ENCODE results near the gene C13orf46.

C13orf46 gene

DNA sequence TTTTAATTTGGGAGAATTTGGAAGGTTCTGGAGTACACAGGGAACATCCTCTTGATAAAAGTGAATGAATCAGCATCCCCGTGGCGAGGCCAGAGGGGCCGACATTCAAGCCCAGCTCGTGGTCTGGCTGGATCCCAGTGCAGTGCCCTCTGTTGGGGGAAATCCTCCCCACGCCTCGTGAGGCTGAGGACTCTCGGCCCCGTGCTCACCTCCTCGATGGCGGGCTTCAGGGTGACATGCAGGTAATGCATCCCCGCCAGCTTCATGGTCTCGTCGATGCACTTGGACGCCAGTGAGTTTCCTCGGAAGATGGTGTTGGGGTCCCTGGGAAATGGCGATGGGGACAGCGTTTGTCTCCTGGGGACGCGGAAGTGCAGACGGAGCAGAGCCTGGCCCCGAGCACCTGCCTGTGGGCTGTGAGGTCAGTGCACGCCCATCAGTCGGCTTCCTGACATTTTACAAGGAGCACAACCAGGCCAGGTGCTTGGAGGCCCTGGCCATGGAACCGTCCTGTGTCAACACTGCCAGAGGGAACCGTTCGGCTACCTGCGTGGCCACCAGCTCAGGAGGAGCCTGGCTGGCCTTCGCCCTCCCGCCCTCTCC lies 43.3 kb upstream of the C13orf46 start:
- Histone ChIP-seq H3K9me3 (ENCODE audit: control insufficient read depth, insufficient read depth, low read length) (no peaks in the 10 kb centered on the region), H3K27me3 (ENCODE audit: control insufficient read depth, insufficient read depth, low read length) (no peaks in the 10 kb centered on the region), H3K4me1 (ENCODE audit: control insufficient read depth, insufficient read depth, low read length) (no peaks in the 10 kb centered on the region; the same call in 1 of the 2 replicates), H3K4me3 (ENCODE audit: low read length) (no peak overlapping the region), H3K36me3 (ENCODE audit: control insufficient read depth, insufficient read depth, low read length) (peaks cover 17% of the 10 kb centered on the region), H3K27ac (ENCODE audit: low read length) (no peak overlapping the region)
- DNase-seq (ENCODE audit: low read depth, low spot score) = no peak
- no CpG with 5 or more reads among the region's 29 CpGs for WGBS (ENCODE audit: insufficient coverage, insufficient read length)

DNA sequence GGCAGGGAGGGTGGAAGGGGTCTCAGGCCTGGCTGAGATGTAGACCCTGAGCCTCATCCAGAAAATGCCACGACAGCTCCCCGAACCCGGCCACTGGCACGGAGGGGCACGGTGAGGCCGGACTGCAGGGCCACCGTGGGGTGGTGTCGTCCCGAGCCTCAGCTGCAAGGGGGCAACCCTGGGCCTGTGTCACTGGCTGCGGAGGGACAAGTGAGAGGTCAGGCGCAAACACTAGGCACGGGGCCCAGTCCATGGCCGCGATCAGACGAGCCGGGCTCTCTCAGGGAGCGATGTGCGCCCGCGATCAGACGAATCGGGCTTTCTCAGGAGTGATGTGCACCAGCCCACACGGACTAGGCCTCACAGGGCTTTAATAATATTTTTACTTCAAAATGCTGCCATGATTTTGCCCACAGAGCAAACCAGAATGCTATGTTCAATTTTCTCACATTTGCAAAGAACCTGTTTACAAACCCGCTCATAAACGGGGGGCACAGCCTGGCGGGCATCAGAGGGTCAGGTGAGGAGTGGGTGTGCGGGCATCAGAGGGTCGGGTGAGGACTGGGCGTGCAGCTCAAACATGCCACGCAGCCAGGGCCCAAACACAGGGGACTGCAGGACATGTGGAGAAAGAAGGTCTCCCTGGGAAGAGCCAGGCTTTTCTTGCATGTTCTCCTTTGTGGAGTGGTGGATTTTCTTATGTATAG lies 42.6 kb upstream of the C13orf46 start:
- Histone ChIP-seq H3K27me3 (ENCODE audit: control insufficient read depth, insufficient read depth, low read length) (no peaks in the 10 kb centered on the region), H3K36me3 (ENCODE audit: control insufficient read depth, insufficient read depth, low read length) (peaks cover 17% of the 10 kb centered on the region), H3K4me1 (ENCODE audit: control insufficient read depth, insufficient read depth, low read length) (no peaks in the 10 kb centered on the region; the same call in 1 of the 2 replicates), H3K9me3 (ENCODE audit: control insufficient read depth, insufficient read depth, low read length) (no peaks in the 10 kb centered on the region), H3K4me3 (ENCODE audit: low read length) (no peak overlapping the region), H3K27ac (ENCODE audit: low read length) (no peak overlapping the region)
- no CpG with 5 or more reads among the region's 30 CpGs for WGBS (ENCODE audit: insufficient coverage, insufficient read length)
- DNase-seq (ENCODE audit: low read depth, low spot score) = no peak

DNA sequence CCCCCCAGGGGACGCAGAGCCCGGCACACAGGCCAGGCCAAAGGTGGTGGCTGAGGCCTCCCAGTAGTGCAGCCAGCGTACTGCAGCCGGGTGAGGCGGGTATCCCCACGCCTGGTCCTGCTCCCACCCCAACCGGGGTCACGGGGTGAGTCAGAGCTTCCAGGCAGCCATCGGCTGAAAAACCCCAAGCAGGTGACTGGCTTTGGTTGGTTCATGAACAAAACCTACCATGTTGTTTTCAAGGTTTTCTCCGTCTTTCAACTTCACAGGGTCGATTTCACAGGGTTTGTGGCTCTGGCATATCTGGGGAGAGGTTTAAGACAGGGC lies 42.1 kb upstream of the C13orf46 start:
- H3K36me3 ChIP-seq (ENCODE audit: control insufficient read depth, insufficient read depth, low read length) = peaks cover 14% of the 10 kb centered on the region; the same call in 1 of the 2 replicates

DNA sequence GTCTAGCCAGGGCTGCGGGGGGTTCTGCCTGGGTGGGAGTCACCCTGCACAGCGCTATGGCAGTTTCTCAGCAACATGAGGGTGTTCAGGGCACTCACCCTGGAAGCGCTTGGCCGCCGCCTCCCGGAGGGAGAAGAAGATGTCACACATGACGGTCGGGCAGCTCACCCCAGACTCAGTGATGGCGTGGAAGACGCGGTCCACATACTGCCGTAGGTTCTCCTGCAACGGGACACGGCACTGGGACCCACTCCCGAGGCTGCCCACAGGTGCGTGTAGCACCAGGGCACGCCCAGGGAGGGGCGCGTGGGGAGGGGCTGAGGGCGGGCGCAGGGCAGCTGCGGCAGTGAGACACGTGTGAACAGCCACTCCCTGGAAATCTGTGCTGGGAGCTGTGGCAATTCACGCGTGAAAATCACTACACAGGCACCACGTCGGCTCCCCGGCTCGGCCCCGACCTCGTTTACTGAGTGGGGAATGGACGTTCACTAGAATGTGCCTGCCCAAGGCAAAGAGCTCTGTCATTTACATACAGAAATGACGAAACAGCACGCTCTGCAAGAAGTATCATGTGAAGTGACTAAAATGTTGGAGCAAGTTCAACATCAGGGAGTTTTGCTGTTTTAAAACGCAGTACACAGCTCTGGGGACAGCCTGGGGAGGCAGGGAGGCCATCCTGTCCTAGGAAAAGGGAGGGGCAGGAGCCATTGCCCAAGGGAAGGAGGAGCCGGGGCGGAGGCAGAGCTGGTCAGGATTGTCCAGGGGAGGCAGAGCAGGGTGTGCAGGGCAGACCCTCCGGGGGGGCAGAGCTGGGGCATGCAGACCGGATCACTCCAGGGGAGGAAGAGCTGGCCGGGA lies 41.5 kb upstream of the C13orf46 start:
- Histone ChIP-seq H3K4me3 (ENCODE audit: low read length) (no peak overlapping the region), H3K36me3 (ENCODE audit: control insufficient read depth, insufficient read depth, low read length) (peaks cover 10% of the 10 kb centered on the region; the same call in 1 of the 2 replicates), H3K27ac (ENCODE audit: low read length) (no peak overlapping the region), H3K9me3 (ENCODE audit: control insufficient read depth, insufficient read depth, low read length) (no peaks in the 10 kb centered on the region), H3K4me1 (ENCODE audit: control insufficient read depth, insufficient read depth, low read length) (no peaks in the 10 kb centered on the region; the same call in 1 of the 2 replicates), H3K27me3 (ENCODE audit: control insufficient read depth, insufficient read depth, low read length) (no peaks in the 10 kb centered on the region)
- DNase-seq (ENCODE audit: low read depth, low spot score) = no peak
- no CpG with 5 or more reads among the region's 40 CpGs for WGBS (ENCODE audit: insufficient coverage, insufficient read length)

More for the DNA sequence above, 42.1 kb upstream of the C13orf46 start:
- no peak overlapping the region for H3K4me3 ChIP-seq (ENCODE audit: low read length)
- no CpG with 5 or more reads among the region's 11 CpGs for WGBS (ENCODE audit: insufficient coverage, insufficient read length)
- no peaks in the 10 kb centered on the region for H3K9me3 ChIP-seq (ENCODE audit: control insufficient read depth, insufficient read depth, low read length)
- H3K27ac ChIP-seq (ENCODE audit: low read length) = no peak overlapping the region
- DNase-seq (ENCODE audit: low read depth, low spot score) = no peak
- no peaks in the 10 kb centered on the region for H3K27me3 ChIP-seq (ENCODE audit: control insufficient read depth, insufficient read depth, low read length)
- H3K4me1 ChIP-seq (ENCODE audit: control insufficient read depth, insufficient read depth, low read length) = no peaks in the 10 kb centered on the region; the same call in 1 of the 2 replicates

DNA sequence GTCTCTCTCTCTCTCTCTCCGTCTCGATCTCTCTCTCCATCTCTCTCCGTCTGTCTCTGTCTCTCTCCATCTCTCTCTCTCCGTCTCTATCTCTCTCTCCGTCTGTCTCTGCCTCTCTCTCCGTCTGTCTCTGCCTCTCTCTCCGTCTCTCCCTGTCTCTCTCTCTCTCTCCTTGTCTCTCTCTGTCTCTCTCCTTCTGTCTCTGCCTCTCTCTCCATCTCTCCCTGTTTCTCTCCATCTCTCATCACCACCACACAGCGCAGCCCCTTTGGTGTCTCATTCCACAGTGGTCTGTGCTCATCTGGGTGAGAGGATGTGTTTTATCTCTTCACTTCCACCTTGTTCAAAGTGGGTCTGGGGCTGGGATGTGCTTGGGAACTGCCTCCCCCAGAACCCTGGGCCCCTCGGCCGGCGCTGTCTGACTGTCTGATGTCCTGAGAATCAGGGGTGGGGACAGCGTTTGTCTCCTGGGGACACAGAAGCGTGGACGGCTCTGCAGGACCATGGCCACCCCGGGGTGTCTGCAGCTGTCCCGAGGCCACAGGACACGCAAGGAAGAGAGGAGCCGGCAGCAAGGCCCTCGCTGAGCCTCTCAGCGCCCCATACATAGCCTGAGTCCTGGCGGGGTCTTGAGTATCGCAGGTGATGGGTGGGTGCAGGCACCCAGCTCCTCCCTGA lies 40.2 kb upstream of the C13orf46 start:
- no peaks in the 10 kb centered on the region; the same call in 1 of the 2 replicates for H3K4me1 ChIP-seq (ENCODE audit: control insufficient read depth, insufficient read depth, low read length)
- H3K9me3 ChIP-seq (ENCODE audit: control insufficient read depth, insufficient read depth, low read length) = no peaks in the 10 kb centered on the region
- no peak for DNase-seq (ENCODE audit: low read depth, low spot score)
- no peak overlapping the region for H3K27ac ChIP-seq (ENCODE audit: low read length)
- no peaks in the 10 kb centered on the region for H3K27me3 ChIP-seq (ENCODE audit: control insufficient read depth, insufficient read depth, low read length)
- peaks cover 12% of the 10 kb centered on the region; the same call in 1 of the 2 replicates for H3K36me3 ChIP-seq (ENCODE audit: control insufficient read depth, insufficient read depth, low read length)
- H3K4me3 ChIP-seq (ENCODE audit: low read length) = no peak overlapping the region
- WGBS (ENCODE audit: insufficient coverage, insufficient read length) = 100% methylated on average over 2 of the region's 22 CpGs

DNA sequence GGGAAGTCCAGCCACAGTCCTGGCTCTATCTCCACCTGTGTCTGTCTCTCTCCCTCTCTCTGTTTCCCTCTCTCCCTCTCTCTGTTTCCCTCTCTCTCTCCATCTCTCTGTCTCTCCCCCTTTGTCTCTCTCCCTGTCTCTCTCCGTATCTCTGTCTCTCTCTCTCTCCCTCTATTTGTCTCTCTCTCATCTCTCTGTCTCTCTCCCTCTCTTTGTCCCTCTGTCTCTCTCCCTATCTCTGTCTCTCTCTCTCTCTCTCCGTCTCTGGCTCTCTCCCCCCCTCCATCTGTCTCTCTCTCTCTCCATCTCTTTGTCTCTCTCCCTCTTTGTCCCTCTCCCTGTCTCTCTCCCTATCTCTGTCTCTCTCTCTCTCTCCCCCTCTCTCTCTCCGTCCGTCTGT lies 39.5 kb upstream of the C13orf46 start:
- WGBS (ENCODE audit: insufficient coverage, insufficient read length) = no CpG with 5 or more reads among the region's 4 CpGs
- no peaks in the 10 kb centered on the region; the same call in 1 of the 2 replicates for H3K4me1 ChIP-seq (ENCODE audit: control insufficient read depth, insufficient read depth, low read length)
- no peaks in the 10 kb centered on the region for H3K27me3 ChIP-seq (ENCODE audit: control insufficient read depth, insufficient read depth, low read length)
- H3K27ac ChIP-seq (ENCODE audit: low read length) = no peak overlapping the region
- DNase-seq (ENCODE audit: low read depth, low spot score) = no peak
- H3K4me3 ChIP-seq (ENCODE audit: low read length) = no peak overlapping the region
- H3K36me3 ChIP-seq (ENCODE audit: control insufficient read depth, insufficient read depth, low read length) = peaks cover 12% of the 10 kb centered on the region; the same call in 1 of the 2 replicates
- H3K9me3 ChIP-seq (ENCODE audit: control insufficient read depth, insufficient read depth, low read length) = no peaks in the 10 kb centered on the region

DNA sequence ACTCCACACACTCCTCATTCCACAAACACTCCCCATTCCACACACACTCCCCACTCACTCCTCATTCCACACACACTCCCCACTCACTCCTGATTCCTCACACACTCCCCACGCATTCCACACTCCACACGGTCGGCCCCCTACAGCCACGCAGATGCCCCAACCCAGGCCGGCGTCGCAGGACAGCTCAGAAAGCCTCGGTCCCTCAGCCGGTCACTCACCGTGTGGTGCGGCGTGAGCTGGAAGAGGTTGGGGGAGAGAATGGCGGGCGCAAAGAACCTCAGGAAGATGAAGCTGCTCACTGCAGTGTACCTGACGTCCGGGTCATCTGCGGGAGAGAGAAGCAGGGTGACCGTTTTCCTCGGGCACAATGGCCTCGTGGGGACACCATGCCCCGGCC lies 39.0 kb upstream of the C13orf46 start:
- WGBS (ENCODE audit: insufficient coverage, insufficient read length) = 100% methylated on average over 4 of the region's 21 CpGs
- no peaks in the 10 kb centered on the region; the same call in 1 of the 2 replicates for H3K4me1 ChIP-seq (ENCODE audit: control insufficient read depth, insufficient read depth, low read length)
- no peaks in the 10 kb centered on the region for H3K27me3 ChIP-seq (ENCODE audit: control insufficient read depth, insufficient read depth, low read length)
- no peak overlapping the region for H3K27ac ChIP-seq (ENCODE audit: low read length)
- H3K9me3 ChIP-seq (ENCODE audit: control insufficient read depth, insufficient read depth, low read length) = no peaks in the 10 kb centered on the region
- peaks cover 11% of the 10 kb centered on the region; the same call in 1 of the 2 replicates for H3K36me3 ChIP-seq (ENCODE audit: control insufficient read depth, insufficient read depth, low read length)
- DNase-seq (ENCODE audit: low read depth, low spot score) = no peak
- H3K4me3 ChIP-seq (ENCODE audit: low read length) = no peak overlapping the region

DNA sequence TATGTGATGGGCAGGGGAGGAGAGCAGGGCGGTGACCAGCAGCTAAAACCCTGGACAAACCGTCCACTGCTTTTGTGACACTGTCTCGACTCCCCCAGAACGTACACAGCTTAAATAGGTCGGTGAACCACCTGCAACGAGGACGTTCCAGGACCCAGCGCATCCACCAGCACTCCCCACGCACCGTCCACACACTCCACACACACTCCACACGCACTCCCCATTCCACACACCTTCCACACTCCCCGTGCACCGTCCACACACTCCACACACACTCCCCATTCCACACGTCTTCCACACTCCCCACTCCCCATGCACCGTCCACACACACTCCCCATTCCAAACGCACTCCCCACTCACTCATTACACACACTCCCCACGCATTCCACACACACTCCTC lies 38.3 kb upstream of the C13orf46 start:
- Histone ChIP-seq H3K4me3 (ENCODE audit: low read length) (no peak overlapping the region), H3K27ac (ENCODE audit: low read length) (no peak overlapping the region), H3K36me3 (ENCODE audit: control insufficient read depth, insufficient read depth, low read length) (peaks cover 10% of the 10 kb centered on the region; the same call in 1 of the 2 replicates), H3K9me3 (ENCODE audit: control insufficient read depth, insufficient read depth, low read length) (no peaks in the 10 kb centered on the region), H3K27me3 (ENCODE audit: control insufficient read depth, insufficient read depth, low read length) (no peaks in the 10 kb centered on the region), H3K4me1 (ENCODE audit: control insufficient read depth, insufficient read depth, low read length) (no peaks in the 10 kb centered on the region)
- DNase-seq (ENCODE audit: low read depth, low spot score) = no peak
- WGBS (ENCODE audit: insufficient coverage, insufficient read length) = 100% methylated on average over 9 of the region's 17 CpGs

DNA sequence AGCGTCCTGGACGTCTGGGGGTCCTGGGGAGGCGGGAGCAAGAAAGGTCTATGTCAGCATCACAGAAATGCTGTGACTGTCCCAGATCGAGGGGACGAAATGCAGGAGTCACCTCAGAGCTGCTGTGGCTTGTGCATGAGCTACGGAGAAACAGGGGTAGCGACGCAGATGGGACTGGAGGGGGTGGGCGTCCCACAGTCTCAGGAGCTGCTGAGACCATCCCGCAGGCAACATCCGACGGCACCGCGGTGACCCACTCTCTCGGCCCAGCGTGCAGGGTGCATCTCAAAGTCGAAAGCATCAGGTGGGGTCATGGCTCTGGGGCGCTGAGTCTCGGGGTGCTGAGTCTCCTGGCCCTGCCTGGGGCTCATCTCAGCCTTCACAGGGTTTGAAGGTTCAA lies 37.4 kb upstream of the C13orf46 start:
- H3K27ac ChIP-seq (ENCODE audit: low read length) = no peak overlapping the region
- H3K4me3 ChIP-seq (ENCODE audit: low read length) = no peak overlapping the region
- no peaks in the 10 kb centered on the region for H3K27me3 ChIP-seq (ENCODE audit: control insufficient read depth, insufficient read depth, low read length)
- DNase-seq (ENCODE audit: low read depth, low spot score) = no peak
- H3K9me3 ChIP-seq (ENCODE audit: control insufficient read depth, insufficient read depth, low read length) = no peaks in the 10 kb centered on the region
- no CpG with 5 or more reads among the region's 19 CpGs for WGBS (ENCODE audit: insufficient coverage, insufficient read length)
- peaks cover 8% of the 10 kb centered on the region; the same call in 1 of the 2 replicates for H3K36me3 ChIP-seq (ENCODE audit: control insufficient read depth, insufficient read depth, low read length)
- H3K4me1 ChIP-seq (ENCODE audit: control insufficient read depth, insufficient read depth, low read length) = no peaks in the 10 kb centered on the region

Data from iPS DF 6.9 (cell line).